WI38 (cell line): ENCODE measurements around the gene SCN8A.

Experiments
- H3K4me3 ChIP-seq: 2 replicates; pipeline ENCODE4 v1.5.1; 2011; ENCODE audit warnings: low read depth, mild to moderate bottlenecking, control low read depth, low read length
- CTCF ChIP-seq: IDR thresholded peaks from 2 replicates; pipeline ENCODE4 v1.5.1; 2012; ENCODE audit warnings: low read depth, mild to moderate bottlenecking, control low read depth, low read length

Gene SCN8A

GRCh38 chr12:51846271-51846691 is 255.2 kb downstream of the SCN8A start:
- H3K4me3 ChIP-seq = no peak overlapping the region
- TF ChIP-seq CTCF = no peak

GRCh38 chr12:51846911-51847642 is 256.0 kb downstream of the SCN8A start:
- no peak for TF ChIP-seq CTCF
- peak overlapping the region; percentile 52 for H3K4me3 ChIP-seq

GRCh38 chr12:51847643-51848325 is 256.8 kb downstream of the SCN8A start:
- H3K4me3 ChIP-seq = peak overlapping the region; percentile 52
- TF ChIP-seq CTCF = no peak

GRCh38 chr12:51848326-51848727 is 257.3 kb downstream of the SCN8A start, which contains the start of gene FIGNL2:
FIGNL2 (minus strand) TSS chr12:51848718; CDS start chr12:51822413, 26,305 bp downstream.
- no peak for TF ChIP-seq CTCF
- peak within 1 kb of the TSS; percentile 52 for H3K4me3 ChIP-seq

GRCh38 chr12:51848841-51849735 is 258.1 kb downstream of the SCN8A start:
- no peak for TF ChIP-seq CTCF
- no peak overlapping the region for H3K4me3 ChIP-seq

- TF ChIP-seq CTCF = no peak
These were observed 259.3 kb downstream of the SCN8A start for GRCh38 chr12:51850081-51850964.

More at GRCh38 chr12:51850081-51850964, 259.3 kb downstream of the SCN8A start:
- no peak overlapping the region for H3K4me3 ChIP-seq
